ENCODE measurements around the gene HINFP.

Gene HINFP

DNA sequence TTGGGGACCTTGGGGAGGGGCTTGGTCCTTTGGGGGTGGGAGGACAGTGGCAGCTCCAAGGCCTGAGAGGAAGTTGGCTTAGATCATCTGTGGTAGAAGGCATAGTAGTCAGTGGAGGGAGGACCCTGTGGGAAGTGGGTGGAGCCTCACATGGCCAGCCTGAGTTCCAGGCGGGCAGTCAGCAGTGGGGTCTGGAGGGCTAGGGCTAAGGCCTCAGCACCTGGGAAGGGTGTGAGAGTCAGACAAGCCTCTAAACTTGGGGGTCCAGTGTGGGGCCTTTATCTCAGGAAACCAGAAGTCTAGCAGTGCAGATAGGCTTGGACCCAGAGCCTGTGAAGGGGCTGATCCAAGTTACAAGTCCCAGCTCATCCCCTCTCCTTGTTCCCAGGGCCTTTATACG is 51.1 kb downstream of the HINFP start:
- in situ Hi-C loops (cut with HindIII; ENCODE audit: low sequenced_read_pairs), result no loop called here
- no peak overlapping the region for H3K4me3 ChIP-seq (ENCODE audit: low read depth, low read length)
- TF ChIP-seq, protein P1, sequence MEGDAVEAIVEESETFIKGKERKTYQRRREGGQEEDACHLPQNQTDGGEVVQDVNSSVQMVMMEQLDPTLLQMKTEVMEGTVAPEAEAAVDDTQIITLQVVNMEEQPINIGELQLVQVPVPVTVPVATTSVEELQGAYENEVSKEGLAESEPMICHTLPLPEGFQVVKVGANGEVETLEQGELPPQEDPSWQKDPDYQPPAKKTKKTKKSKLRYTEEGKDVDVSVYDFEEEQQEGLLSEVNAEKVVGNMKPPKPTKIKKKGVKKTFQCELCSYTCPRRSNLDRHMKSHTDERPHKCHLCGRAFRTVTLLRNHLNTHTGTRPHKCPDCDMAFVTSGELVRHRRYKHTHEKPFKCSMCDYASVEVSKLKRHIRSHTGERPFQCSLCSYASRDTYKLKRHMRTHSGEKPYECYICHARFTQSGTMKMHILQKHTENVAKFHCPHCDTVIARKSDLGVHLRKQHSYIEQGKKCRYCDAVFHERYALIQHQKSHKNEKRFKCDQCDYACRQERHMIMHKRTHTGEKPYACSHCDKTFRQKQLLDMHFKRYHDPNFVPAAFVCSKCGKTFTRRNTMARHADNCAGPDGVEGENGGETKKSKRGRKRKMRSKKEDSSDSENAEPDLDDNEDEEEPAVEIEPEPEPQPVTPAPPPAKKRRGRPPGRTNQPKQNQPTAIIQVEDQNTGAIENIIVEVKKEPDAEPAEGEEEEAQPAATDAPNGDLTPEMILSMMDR (IDR thresholded peaks at IDR 0.05; ENCODE audit: low read depth, low read length, missing control alignments), result no peak
- no peak for DNase-seq (ENCODE audit: low read depth)

DNA sequence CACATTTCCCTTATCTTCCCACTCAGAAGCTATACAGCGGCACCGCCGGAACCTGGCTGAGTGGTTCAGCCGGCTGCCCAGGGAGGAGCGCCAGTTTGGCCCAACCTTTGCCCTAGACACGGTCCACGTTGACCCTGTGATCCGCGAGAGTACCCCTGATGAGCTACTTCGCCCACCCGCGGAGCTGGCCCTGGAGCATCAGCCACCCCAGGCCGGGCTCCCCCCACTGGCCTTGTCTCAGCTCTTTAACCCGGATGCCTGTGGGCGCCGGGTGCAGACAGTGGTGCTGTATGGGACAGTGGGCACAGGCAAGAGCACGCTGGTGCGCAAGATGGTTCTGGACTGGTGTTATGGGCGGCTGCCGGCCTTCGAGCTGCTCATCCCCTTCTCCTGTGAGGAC is 52.1 kb downstream of the HINFP start:
- no peak overlapping the region for H3K4me3 ChIP-seq (ENCODE audit: low read depth, low read length)
- TF ChIP-seq, protein P1 (IDR thresholded peaks at IDR 0.05; ENCODE audit: low read depth, low read length, missing control alignments), result no peak
- DNase-seq (ENCODE audit: low read depth), result no peak
- in situ Hi-C loops (cut with HindIII; ENCODE audit: low sequenced_read_pairs), result no loop called here

- H3K4me3 ChIP-seq (ENCODE audit: low read depth, low read length), result no peak overlapping the region
- in situ Hi-C loops (cut with HindIII; ENCODE audit: low sequenced_read_pairs), result no loop called here
- no peak for DNase-seq (ENCODE audit: low read depth)
- TF ChIP-seq, protein P1 (IDR thresholded peaks at IDR 0.05; ENCODE audit: low read depth, low read length, missing control alignments), result no peak
These were observed 54.2 kb downstream of the HINFP start for GRCh38 chr11:119175493-119176077.

DNA sequence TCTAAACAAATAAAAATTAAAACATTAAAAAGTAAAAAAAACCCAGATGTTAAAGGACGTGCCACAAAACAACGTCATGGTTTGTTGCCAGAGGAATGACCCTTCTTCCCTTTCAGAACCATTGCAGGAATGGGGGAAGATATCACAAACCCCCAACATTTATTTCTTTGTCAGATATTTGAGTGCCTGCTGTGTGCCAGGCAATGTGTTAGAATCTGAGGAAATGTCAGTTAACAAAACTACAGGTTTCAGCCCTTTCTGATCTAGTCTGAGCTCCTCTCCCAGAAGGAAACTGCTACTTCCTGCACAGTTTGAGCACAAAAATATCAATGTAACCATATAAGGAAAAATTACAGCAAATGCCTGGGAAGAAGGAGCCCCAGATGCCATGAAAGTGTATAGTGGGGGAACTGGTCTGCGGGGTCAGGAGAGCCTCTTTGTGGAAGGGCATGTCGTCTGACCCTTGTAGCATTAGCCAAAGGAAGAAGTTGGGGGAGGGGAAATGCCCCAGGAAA is 56.8 kb downstream of the HINFP start:
- DNase-seq (ENCODE audit: low read depth), result no peak
- TF ChIP-seq, protein P1 (IDR thresholded peaks at IDR 0.05; ENCODE audit: low read depth, low read length, missing control alignments), result no peak
- no peak overlapping the region for H3K4me3 ChIP-seq (ENCODE audit: low read depth, low read length)
- in situ Hi-C loops (cut with HindIII; ENCODE audit: low sequenced_read_pairs), result no loop called here

DNA sequence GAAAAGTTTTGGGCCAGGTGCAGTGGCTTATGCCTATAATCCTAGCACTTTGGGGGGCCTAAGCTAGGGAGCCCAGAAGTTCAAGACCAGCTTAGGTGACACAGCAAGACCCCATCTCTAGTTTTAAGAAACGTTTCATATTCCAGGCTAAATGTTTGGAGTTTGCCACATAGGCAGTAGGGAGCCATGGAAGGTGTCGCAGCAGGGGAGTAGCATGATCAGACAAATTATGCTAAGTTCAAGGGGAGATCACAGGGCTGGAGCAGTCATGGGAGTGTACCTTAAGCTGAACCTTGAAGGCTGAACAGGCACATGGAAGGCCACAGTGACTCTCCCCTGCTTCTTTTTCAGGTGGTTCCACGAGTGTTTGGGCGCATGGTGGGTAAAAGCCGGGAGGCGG is 58.0 kb downstream of the HINFP start:
- no peak for DNase-seq (ENCODE audit: low read depth)
- no peak overlapping the region for H3K4me3 ChIP-seq (ENCODE audit: low read depth, low read length)
- in situ Hi-C loops (cut with HindIII; ENCODE audit: low sequenced_read_pairs), result no loop called here
- TF ChIP-seq, protein P1 (IDR thresholded peaks at IDR 0.05; ENCODE audit: low read depth, low read length, missing control alignments), result no peak

- TF ChIP-seq, protein P1 (IDR thresholded peaks at IDR 0.05; ENCODE audit: low read depth, low read length, missing control alignments), result no peak
- DNase-seq (ENCODE audit: low read depth), result no peak
- no peak overlapping the region for H3K4me3 ChIP-seq (ENCODE audit: low read depth, low read length)
- in situ Hi-C loops (cut with HindIII; ENCODE audit: low sequenced_read_pairs), result no loop called here
These were observed 58.6 kb downstream of the HINFP start for GRCh38 chr11:119179983-119180382.
